GM21619 (cell line): Measurements from ENCODE around the gene DYSF.

Experiments
- ATAC-seq: cut with Tn5 transposase; IDR thresholded peaks from one replicate; pipeline ENCODE4 v1.9.1; 2021; ENCODE audit not compliant: unreplicated experiment

The DYSF gene

DNA sequence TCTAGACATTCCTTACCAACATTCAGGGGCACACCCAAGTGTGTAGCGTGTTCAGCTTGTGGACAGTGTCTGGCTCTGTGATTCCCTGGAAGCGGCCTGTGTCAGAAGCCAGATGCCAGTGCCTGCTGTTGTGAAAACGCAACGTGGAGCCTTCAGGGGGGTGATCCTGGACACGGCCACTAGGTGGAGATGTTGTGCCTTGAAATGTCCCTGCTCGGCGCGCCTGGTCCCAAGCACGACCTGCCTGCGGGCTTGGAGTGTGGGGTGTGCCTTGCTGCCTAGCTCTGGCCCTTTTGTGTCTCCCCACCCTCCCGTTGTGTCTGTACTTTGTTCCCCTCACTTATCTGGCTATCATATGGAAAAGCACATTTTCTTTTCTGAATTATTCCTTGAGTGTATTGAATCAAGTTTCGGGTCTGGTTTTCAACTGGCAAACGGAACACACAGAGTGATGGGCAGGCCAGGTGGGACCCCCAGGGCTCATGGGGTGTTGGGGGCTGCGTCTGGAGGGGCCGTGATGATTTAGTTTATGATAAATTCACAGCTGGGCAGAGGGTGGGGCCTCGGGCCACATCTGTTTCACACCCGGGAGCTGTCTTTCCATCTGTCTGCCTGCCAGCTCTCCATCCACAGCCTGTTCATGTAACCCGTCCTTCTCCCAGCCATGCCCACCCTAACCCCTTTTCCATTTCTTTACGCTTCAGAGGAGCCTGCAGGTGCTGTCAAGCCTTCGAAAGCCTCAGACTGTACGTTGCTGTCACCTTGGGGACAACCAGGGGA, 95.5 kb downstream of the DYSF start:
- no peak for ATAC-seq

DNA sequence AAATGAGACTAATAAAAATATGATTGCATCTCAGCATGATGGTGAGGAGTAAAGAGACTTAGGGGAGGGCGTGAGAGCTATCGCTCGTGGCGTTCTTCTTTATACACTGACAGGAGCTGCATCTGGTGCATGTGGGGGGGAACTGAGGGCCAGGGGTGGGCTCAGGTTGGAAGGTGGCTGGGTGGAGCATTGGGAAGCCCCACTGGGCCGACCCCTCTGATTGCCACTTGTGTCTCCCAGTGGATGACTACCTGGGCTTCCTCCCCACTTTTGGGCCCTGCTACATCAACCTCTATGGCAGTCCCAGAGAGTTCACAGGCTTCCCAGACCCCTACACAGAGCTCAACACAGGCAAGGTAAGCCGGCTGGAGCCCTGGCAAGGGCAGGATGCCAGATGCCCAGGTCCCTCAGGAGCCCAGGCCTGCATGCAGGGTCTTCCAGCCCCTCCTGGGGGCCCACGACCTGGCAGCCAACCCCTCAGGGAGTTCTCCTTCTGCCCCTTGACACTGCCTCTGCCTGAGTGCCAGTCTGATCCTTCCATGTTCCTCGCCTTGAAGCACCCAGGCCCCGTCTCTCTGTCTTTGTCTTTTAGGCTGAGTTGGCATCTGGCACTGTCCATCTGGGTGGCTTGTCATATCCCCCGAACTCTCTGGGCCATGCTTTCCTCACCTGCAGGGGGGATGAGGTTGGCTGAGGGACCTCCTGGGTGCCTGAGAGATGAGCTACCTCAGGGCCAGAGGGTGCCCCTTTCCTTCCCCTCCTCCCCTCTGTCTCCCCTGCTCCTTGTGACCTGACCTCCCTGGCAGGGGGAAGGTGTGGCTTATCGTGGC, 97.7 kb downstream of the DYSF start:
- no peak for ATAC-seq

DNA sequence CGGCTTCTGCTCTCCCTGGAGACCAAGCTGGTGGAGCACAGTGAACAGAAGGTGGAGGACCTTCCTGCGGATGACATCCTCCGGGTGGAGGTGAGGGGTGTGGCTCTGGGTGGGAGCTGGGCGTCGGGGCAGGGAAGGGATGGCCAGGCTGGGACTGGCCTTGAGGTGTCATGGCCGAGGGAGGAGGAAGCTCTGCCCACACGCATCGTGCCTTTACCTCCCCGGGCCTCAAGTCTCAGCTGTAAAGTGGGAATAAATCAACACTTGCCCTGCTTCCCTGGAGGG, 98.2 kb downstream of the DYSF start:
- ATAC-seq = no peak

DNA sequence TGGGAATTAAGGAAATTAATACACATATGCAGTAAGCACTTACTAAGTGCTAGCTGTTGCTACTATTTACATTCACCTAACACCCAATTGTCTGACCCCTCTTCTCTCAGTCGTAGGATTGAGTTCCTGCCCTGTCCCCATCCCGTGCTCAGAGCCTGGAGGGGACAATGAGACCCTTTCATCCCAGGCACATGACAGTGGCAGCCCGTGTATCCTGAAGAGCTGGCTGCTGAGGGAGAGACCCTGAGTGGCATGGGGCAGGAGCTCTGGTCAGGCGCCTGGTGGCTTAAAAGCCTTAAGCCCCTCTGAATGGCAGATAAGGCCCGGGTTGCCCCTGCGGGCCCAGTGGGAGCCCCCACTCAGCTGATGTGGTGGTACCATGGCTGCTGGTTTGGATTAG, 99.0 kb downstream of the DYSF start:
- ATAC-seq = no peak

DNA sequence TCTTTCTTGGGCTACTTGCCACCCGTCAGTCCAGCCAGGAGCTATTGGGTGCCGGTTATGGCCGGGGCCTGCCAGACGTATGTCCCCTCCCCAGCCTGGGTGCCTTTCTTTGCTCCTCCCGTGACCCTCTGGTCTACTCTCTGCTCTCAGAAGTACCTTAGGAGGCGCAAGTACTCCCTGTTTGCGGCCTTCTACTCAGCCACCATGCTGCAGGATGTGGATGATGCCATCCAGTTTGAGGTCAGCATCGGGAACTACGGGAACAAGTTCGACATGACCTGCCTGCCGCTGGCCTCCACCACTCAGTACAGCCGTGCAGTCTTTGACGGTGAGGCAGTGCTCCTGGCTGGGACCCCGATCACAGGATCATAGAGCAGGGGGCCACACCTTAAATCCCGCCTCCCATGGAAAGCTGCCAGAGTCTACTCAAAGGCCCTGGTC, 99.5 kb downstream of the DYSF start:
- no peak for ATAC-seq

DNA sequence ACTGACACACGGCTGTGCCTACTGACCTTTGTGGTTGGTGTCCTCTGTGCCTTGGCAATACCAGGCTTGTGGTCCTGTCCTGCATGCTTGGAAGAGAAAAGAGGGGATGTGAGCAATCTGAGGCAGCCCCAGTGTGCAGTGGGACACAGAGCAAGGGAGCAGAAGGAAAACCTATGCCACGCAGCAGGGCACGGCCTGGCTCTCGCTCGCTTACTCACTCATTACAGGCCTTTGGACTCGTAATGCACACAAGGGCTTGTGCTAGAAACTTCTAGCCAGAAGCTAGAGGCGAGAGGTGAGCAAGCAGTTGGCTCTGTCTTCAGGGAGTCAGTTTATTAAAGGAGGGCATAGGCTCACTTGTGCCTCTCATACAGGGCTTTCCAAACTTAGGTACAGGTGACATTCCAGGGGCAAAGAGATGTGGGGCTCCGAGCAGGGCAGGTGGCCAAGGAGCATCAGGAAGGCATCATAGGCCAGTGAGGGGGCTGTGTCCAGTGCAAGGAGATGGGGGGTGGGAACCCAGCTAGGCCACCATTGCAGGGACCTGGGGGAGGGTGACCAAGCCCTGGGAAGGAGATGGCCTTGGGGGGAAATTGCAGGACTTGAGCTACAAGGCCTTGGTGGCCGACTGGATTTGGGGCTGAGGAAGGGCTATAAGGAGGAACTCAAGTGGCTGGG, 100.8 kb downstream of the DYSF start:
- ATAC-seq = no peak

DNA sequence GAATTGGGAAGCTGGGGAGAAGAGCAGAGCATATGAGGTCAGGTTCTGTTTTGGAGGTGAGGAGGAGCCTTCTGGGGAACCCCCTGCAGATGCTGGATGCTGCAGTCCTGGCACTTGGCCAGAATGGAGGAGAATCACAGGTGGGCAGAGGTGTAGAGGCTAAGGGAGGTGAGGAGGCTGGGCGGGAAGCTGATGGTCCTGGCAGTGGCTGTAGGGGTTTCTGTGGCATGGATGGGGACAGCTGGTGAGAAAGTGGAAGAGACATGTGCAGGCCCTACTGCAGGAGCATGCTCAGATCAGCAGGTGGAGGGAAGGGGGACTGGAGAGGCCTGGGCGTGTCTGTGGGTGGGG, 101.3 kb downstream of the DYSF start:
- ATAC-seq = no peak

DNA sequence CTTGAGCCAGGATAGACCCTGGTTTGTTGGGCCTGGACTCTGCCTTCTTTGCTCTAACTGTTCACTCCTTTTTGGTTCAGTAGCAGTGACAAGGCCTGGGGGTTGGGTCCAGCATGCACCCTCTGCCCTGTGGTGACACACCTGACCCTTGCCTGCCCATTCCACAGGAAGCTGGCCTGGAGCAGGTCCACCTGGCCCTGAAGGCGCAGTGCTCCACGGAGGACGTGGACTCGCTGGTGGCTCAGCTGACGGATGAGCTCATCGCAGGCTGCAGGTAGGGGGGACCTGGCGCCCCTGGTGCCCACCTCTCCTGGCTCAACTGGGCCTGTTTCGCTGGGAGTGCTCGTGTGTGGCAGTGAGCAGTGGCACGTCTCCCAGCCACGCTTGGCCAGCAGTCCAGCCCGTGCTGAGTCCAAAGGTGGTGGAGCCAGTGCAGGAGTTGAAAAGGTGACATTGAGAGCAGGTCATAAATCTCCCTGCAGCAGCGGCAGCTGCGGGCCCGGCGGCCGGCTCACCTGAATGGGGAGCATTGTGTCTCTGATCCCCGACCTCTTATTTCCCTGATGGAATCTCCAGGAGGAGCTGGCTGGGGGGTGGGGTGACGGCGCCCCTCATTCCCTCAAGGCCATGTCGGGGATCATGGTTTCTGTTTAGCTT, 102.6 kb downstream of the DYSF start:
- no peak for ATAC-seq

DNA sequence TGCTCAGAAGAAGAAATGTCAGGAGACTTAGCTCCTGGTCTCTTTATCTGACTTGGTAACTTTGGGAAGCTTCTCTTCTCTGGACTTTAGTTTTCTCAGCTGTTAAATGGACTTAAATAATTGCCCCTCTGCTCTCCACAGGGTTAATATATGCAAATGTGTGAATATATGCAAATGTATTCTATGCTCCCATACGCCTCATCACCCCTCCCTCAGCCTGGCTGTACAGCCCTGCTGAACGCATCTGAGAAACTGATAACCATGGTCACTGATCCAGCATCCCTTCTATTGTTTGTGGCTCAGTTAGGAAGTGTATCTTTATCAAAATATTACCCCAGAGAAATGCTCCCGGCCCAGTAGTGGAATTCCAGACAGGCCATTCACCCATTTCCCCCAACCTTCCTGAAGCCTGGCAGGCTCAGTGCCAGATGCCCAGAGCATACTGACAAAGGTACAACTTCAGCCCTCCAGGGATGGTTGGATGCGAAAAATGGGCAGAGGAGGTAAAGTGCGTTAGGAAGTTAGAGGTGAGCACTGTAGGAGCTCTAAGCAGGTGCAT, 103.4 kb downstream of the DYSF start:
- ATAC-seq = no peak

DNA sequence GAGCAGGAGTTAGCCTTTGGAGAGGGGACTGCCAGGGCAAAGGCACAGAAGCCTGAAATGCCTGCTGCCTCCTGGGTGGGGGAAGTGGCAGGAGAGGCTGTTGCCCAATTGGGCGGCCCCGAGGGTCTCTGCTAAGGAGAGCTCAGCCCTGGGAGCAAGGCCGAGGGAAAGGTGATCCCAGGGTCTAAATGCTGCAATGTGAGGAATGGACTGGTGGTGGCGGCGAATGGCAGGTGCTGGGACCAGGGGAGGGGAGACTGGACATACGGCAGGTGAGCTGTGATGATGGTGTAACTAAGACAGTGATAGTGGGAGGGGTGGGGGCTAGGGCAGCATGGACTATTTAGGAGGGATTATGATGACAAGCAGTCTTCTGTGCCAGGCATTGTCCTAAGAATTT, 104.0 kb downstream of the DYSF start:
- no peak for ATAC-seq

DNA sequence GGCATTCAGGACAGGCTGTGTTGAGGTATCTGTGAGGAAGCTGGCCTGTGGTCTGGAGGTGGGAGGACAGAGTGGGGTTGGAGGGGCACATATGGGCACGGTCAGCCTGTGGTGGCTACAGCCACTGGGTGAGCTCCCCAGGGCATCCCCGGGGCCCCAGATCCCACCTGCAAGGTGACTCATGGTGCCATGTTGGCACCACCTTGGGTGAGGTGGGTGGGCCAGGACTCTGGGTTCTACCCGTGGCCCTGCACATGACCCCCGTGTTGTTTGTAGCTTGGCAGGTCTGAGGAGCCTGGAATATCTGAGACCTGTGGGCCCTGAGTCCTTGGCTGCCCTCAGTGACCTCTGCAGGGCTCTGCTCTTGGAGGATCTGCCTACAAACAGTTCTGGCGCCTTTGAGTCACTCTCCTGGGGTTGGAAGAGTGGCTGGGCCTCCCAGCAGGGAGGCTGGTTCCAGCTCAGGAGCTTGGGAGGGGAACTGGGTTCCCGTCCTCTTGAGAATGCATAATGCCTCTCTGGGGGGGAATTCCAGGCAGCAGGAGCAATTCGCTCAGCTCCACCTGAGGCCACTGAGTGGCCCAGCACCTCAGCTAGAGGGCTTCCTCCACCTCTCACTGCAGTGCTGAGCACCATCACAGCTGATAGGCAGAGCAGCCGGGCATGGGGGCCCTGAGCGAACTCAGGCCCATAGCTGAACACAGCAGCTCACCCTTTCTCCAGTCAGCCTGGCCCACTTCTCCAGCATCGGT, 105.1 kb downstream of the DYSF start:
- no peak for ATAC-seq

DNA sequence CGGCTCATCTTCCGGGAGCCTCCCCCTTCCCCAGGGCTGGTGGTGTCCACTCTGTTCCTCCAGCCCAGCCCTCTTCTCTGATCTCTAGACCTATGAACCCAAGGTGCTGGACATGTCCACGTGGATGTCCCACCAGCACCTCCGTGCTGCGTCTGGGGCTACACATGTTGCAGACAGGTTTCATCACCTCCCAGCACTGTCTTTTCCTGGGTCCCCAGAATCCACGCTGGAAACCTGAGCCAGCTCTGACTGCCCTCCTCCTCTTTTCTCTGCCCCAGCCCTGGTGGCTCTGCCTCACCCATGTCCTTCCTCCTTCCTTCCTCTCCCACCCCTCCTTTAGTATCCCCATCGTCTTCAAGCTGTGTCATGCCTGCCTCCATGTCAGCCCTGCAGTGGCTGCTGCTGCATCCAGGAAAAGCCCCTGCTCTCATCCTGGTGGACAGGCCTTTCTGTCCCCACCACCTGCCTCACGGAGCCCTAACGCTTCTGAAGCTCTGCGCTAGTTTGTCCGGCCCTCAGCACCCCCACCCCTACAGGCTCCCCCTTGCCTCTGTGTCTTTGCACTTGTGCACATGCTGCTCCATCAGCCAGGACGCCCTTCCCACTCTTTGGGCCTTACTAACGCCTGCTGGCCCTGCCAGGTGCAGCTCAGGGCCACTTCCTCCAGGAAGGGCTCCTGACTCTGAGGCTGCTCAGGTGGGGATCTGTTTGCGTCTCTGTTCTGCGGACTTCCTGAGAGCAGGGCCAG, 105.9 kb downstream of the DYSF start:
- no peak for ATAC-seq

DNA sequence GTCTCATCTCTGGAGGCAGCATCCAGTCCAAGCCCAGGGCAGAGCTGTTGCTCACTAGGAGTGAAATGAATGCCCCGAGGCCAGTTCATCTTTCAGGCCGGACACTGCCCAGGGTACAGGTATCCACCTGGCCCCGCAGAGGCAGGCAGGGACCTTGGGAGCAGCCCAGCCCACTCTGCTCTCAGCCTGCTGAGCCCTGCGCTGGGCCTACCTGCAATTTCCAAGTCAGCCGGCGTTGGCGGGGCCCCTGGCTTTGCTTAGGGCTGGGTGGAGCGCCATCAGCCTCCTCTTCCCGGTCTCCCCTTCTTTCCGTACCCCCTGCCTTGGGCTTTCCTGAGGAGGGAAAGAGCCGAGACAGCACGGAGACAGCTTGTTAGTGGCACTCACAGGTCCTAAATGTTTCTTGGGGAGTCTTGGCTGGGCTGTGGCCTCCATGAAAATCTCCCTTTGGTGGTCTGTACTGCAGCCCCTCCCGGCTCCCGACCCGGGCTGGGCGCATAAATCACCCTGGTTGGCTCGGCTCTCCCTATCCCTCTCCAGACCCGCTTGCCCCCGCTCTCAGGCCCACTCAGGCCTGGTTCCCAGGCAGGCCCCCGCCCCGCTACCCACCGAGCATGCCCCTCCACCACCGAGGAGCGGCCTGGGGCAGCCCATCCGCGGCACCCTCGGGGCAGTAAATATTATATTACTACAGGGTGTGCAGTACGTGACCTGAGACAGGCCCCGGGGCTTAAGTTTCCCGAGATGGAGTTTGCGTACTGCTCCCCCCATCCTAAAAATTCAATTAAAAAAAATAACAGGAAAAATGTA, 106.7 kb downstream of the DYSF start:
- no peak for ATAC-seq

DNA sequence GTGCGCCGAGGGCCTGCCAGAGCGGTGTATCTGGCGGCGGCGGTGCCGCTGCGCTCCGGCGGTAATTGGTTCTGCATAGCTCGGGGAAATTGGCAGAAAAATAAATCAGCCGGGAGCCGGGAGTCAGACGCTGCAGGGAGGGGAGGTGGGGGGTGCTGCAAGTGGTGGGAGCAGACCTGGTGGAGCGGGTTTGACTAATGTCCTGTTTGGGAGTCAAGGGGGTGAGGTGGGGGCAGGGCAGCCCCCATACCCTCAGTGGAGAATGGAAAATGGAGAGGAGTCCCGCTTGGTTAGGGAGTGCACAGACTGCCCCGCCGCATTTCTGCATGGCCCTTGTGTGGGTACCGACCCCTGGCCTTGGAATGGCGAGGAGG, 107.3 kb downstream of the DYSF start:
- ATAC-seq = no peak

DNA sequence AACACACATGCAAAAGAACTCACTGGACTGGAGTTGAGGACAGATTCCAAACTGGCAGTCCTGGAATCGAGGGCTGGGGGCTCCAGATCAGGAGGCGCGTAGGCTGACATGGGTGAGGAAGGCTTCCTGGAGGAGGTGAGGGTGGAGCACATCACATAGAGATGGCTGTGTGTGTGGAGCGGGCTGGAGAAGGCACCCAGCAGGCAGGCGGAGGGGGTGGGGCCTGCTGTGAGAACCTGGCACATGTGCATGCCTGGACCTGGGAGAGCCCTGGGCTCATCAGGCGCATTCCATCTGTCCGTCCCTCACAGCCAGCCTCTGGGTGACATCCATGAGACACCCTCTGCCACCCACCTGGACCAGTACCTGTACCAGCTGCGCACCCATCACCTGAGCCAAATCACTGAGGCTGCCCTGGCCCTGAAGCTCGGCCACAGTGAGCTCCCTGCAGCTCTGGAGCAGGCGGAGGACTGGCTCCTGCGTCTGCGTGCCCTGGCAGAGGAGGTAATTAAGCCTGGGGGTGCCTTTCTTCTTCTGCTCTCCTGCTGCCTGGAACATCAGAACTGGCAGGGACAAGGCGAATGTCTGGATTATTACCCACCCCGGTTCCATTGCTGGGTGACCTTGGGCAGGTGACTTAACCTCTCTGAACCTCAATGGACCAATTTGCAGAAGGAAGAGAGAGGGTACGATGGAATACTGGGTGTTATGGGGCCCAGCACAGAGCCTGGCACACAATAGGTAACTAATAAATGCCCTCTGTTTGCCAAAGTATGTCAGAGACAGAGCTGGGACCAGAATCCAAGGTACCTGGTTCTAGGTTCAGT, 108.3 kb downstream of the DYSF start:
- ATAC-seq = no peak

DNA sequence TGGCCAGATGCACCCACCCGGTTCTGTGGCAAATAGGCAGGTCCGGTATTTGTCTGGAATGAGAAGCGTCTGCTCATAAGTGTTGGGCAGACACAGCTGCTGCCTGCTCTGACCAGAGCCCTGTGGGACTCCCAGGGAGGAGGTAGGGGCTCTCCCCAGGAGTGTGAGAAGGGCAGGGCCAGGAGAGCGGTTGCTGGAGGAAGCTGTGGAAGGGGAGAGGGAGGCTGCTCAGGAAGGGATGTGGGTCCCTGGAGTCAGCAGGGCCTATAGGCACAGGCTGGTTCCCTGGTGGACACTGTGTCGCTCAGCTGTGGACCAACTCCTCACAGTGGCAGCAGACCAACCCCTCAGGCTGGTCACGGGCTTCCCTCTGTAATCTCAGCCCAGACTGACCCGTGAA, 109.2 kb downstream of the DYSF start:
- no peak for ATAC-seq

DNA sequence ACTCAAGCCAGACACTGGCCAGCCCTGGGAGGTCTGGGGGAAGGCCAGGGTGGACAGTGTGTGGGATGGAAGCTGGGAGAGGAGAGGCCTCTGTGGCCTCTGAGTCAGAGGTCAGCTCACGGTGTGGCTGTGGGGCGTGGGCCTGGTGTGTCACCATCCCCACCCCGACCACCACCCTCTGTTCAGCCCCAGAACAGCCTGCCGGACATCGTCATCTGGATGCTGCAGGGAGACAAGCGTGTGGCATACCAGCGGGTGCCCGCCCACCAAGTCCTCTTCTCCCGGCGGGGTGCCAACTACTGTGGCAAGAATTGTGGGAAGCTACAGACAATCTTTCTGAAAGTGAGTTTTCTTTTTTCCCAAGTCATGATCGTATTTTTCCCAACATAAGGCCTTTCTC, 110.5 kb downstream of the DYSF start:
- ATAC-seq = no peak

DNA sequence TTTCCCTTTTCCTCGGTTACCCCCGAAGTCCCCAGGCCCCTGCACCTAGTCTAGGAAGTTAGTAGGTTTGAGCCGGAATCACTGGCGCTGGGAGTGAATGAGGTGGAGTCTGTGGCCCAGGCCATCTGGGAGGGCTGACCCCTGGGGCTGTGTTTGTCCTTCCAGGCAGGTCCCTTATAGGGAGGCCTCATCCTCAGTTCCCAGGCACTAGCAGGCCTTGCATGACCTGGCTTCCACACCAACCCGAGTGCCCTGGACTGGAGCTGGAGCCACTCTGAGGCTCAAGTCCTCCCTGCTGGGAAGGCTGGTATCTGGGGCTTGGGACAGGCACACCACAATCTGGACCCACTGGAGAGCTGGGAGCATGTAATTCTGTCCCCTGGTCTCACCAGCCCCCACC, 111.0 kb downstream of the DYSF start:
- ATAC-seq = no peak
